HCT116 (cell line): Measurements from ENCODE around the gene SUFU. TPM values are rescaled to one million over a fixed set of nuclear protein-coding genes. Genes with fewer than 3 reads are reported as not detected.

ENCODE experiments used
- ATAC-seq: fragments of 200-7000 bp; cut with Tn5 transposase; 2 replicates; pipeline ENCODE4 v1.9.1; 2020; ENCODE audit warnings: mild to moderate bottlenecking, moderate library complexity
- BruUV-seq: library from RNA; stranded (reverse); fragments of 400-500 nt; replicated peaks from 2 replicates; lab custom pipeline; 2021; lab: Mats Ljungman, UMichigan
- CTCF ChIA-PET: fragments of 300-600 bp; sonication (Branson Sonifier 250); formaldehyde crosslinking; loops from one replicate; lab custom pipeline; 2021; ENCODE audit warnings: antibody characterized with exemption; lab: Charles Lee
- POLR2A ChIA-PET: fragments of 300-600, 350-600 bp; sonication (Branson Sonifier 250); formaldehyde crosslinking; loops from one replicate; lab custom pipeline; 2021; ENCODE audit warnings: antibody characterized with exemption; lab: Charles Lee
- RAD21 ChIA-PET, 2 experiments: fragments of 300-600 bp; sonication (Branson Sonifier 250); formaldehyde crosslinking; loops; one replicate each; lab custom pipeline; 2023; ENCODE audit warnings: low total read pairs in 2 of 2; ENCODE audit not compliant: uncharacterized antibody in 2 of 2, unreplicated experiment in 2 of 2, low non-redundant PET in 1 of 2; lab: Charles Lee
- DNase-seq: peaks from one replicate; pipeline ENCODE4 v3.0.0-alpha.2; 2010; ENCODE audit warnings: low read depth, low spot score
- H2AFZ ChIP-seq: fragments of 200-600 bp; shearing (Covaris generic), sonication (generic); 2 replicates; pipeline ENCODE4 v1.6.1; 2017; ENCODE audit warnings: low read depth, mixed run types, mixed read lengths, antibody characterized with exemption, low read length; ENCODE audit not compliant: poor library complexity, severe bottlenecking
- H3K27ac ChIP-seq: 2 replicates; pipeline ENCODE4 v1.5.1; 2012; ENCODE audit warnings: low read depth, low read length
- H3K27me3 ChIP-seq: fragments of 200-600 bp; sonication (generic); 2 replicates; pipeline ENCODE4 v1.6.1; 2016; ENCODE audit warnings: mixed run types, low read length, mixed read lengths; ENCODE audit not compliant: insufficient read depth
- H3K36me3 ChIP-seq, 2 experiments: fragments of 200-500 bp in 1 of 2; fragments of 200-600 bp in 1 of 2; sonication (Bioruptor generic) in 1 of 2; sonication (generic) in 1 of 2; 2 replicates each; pipeline versions ENCODE4 v1.5.1 to v1.6.1; 2014 to 2016; ENCODE audit warnings: low read length in 2 of 2, inconsistent platforms in 1 of 2, mixed read lengths in 1 of 2, mixed run types in 1 of 2; ENCODE audit not compliant: insufficient read depth in 2 of 2, control insufficient read depth in 1 of 2
- H3K4me1 ChIP-seq, 2 experiments: fragments of 200-600 bp in 1 of 2; sonication (generic) in 1 of 2; 2 replicates each; pipeline versions ENCODE4 v1.5.1 to v1.6.1; 2012 to 2017; ENCODE audit warnings: low read length in 2 of 2, inconsistent platforms in 1 of 2, mild to moderate bottlenecking in 1 of 2, mixed read lengths in 1 of 2, mixed run types in 1 of 2, moderate library complexity in 1 of 2; ENCODE audit not compliant: insufficient read depth in 2 of 2, control insufficient read depth in 1 of 2
- H3K4me2 ChIP-seq: fragments of 200-600 bp; sonication (generic); 2 replicates; pipeline ENCODE4 v1.6.1; 2017; ENCODE audit warnings: mixed run types, low read length, mixed read lengths
- H3K4me3 ChIP-seq, 2 experiments: fragments of 200-600 bp in 1 of 2; sonication (generic) in 1 of 2; replicated peaks in 1 of 2; 2 replicates each; pipeline ENCODE4 v1.5.1; 2011 to 2016; ENCODE audit warnings: low read length in 2 of 2, control low read depth in 1 of 2, low read depth in 1 of 2, mild to moderate bottlenecking in 1 of 2, mixed read lengths in 1 of 2, mixed run types in 1 of 2
- H3K79me2 ChIP-seq: fragments of 200-600 bp; sonication (generic); 2 replicates; pipeline ENCODE4 v1.6.1; 2017; ENCODE audit warnings: mild to moderate bottlenecking, mixed run types, low read length, moderate library complexity, mixed read lengths; ENCODE audit not compliant: insufficient read depth
- H3K9ac ChIP-seq: fragments of 200-600 bp; sonication (generic); 2 replicates; pipeline ENCODE4 v1.6.1; 2016; ENCODE audit warnings: low read length, mixed read lengths
- H3K9me2 ChIP-seq: fragments of 200-600 bp; sonication (generic), shearing (Covaris generic); 2 replicates; pipeline ENCODE4 v1.6.1; 2017; ENCODE audit warnings: mixed run types, mild to moderate bottlenecking, moderate library complexity; ENCODE audit not compliant: insufficient read depth
- H3K9me3 ChIP-seq, 2 experiments: fragments of 200-500 bp in 1 of 2; fragments of 200-600 bp in 1 of 2; sonication (Bioruptor generic) in 1 of 2; sonication (generic) in 1 of 2; 2 replicates each; pipeline ENCODE4 v1.6.1; 2014 to 2017; ENCODE audit warnings: low read length in 2 of 2, mixed read lengths in 2 of 2, inconsistent platforms in 1 of 2, low read depth in 1 of 2, mild to moderate bottlenecking in 1 of 2, mixed run types in 1 of 2, moderate library complexity in 1 of 2; ENCODE audit not compliant: control insufficient read depth in 1 of 2, insufficient read depth in 1 of 2
- H4K20me1 ChIP-seq: fragments of 200-600 bp; sonication (generic), shearing (Covaris generic); 2 replicates; pipeline ENCODE4 v1.6.1; 2017; ENCODE audit warnings: mixed run types, mild to moderate bottlenecking, moderate library complexity; ENCODE audit not compliant: insufficient read depth
- CEBPB ChIP-seq: IDR thresholded peaks from 2 replicates; pipeline ENCODE4 v1.6.1; 2012; ENCODE audit warnings: low read depth
- EGR1 ChIP-seq: IDR thresholded peaks from 2 replicates; pipeline ENCODE4 v1.6.1; 2012; ENCODE audit warnings: low read depth
- EZH2 ChIP-seq: fragments of 200-600 bp; sonication (generic); IDR thresholded peaks from 2 replicates; pipeline ENCODE4 v1.6.1; 2017; ENCODE audit warnings: antibody characterized with exemption, mixed run types
- JUND ChIP-seq: IDR thresholded peaks from 2 replicates; pipeline ENCODE4 v1.6.1; 2012
- POLR2A ChIP-seq: IDR thresholded peaks from 2 replicates; pipeline ENCODE4 v1.7.0; 2011; ENCODE audit warnings: borderline replicate concordance; ENCODE audit not compliant: insufficient read depth, insufficient read length; ENCODE audit errors: extremely low read depth
- POLR2AphosphoS5 ChIP-seq: IDR thresholded peaks from 2 replicates; pipeline ENCODE4 v1.6.1; 2011; ENCODE audit warnings: mild to moderate bottlenecking, low read depth, low read length, moderate library complexity
- SIN3A ChIP-seq: IDR thresholded peaks from 2 replicates; pipeline ENCODE4 v1.6.1; 2012; ENCODE audit warnings: low read depth
- SP1 ChIP-seq: IDR thresholded peaks from 2 replicates; pipeline ENCODE4 v1.6.1; 2012; ENCODE audit warnings: low read depth
- TCF7L2 ChIP-seq: IDR thresholded peaks from 2 replicates; pipeline ENCODE4 v1.7.0; 2011; ENCODE audit warnings: borderline replicate concordance, inconsistent platforms; ENCODE audit not compliant: insufficient read depth, insufficient read length; ENCODE audit errors: extremely low read depth
- YY1 ChIP-seq: IDR thresholded peaks from 2 replicates; pipeline ENCODE4 v1.6.1; 2011; ENCODE audit warnings: low read length, low read depth, moderate library complexity, mild to moderate bottlenecking; ENCODE audit not compliant: insufficient replicate concordance; ENCODE audit errors: extremely low read depth
- ZFX ChIP-seq: fragments of 450-650 bp; IDR thresholded peaks from 2 replicates; pipeline ENCODE4 v1.6.1; 2017
- intact Hi-C: fragments of 100-400 bp; cut with micrococcal nuclease; formaldehyde crosslinking; loops from 2 replicates; pipeline ENCODE4 v1.10.0; 2022
- total RNA-seq: library from RNA; stranded (reverse); gene quantifications from one replicate; pipeline ENCODE4 v1.2.1, GENCODE V29; 2021; ENCODE audit not compliant: unreplicated experiment
- TF ChIP-seq, protein P1 (sequence below): IDR thresholded peaks from 2 replicates; pipeline ENCODE4 v1.6.1; 2012
- TF ChIP-seq, protein P2 (sequence below), 3 experiments: fragments of 200-600 bp in 1 of 3; sonication (generic) in 1 of 3; IDR thresholded peaks in 2 of 3; conservative IDR thresholded peaks in 1 of 3; 2 replicates each; pipeline ENCODE4 v1.5.1; 2012 to 2017; ENCODE audit warnings: low read depth in 2 of 3, low read length in 2 of 3, antibody characterized with exemption in 1 of 3, borderline replicate concordance in 1 of 3, control low read depth in 1 of 3, mild to moderate bottlenecking in 1 of 3, mixed read lengths in 1 of 3, mixed run types in 1 of 3, moderate library complexity in 1 of 3; ENCODE audit not compliant: insufficient read depth in 1 of 3

Gene SUFU
- total RNA-seq, 1 experiment from 2014 or later: 18.8 TPM

DNA sequence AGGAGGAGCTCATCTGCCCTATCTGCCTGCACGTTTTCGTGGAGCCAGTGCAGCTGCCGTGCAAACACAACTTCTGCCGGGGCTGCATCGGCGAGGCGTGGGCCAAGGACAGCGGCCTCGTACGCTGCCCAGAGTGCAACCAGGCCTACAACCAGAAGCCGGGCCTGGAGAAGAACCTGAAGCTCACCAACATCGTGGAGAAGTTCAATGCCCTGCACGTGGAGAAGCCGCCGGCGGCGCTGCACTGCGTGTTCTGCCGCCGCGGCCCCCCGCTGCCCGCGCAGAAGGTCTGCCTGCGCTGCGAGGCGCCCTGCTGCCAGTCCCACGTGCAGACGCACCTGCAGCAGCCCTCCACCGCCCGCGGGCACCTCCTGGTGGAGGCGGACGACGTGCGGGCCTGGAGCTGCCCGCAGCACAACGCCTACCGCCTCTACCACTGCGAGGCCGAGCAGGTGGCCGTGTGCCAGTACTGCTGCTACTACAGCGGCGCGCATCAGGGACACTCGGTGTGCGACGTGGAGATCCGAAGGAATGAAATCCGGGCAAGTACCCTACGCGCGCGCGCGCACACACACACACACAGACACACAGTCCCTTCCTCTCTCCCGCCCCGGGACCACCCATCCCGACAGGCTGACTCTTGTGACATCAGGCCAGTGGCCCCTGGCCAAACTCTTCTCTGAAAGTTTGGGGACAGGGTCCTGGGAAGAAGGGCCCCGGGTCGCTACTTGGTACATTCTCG, 141.0 kb downstream of the SUFU start:
- Histone ChIP-seq H3K4me3 (peak overlapping the region; percentile 79 to 97), H3K9me2 (no peaks in the 10 kb centered on the region), H4K20me1 (no peaks in the 10 kb centered on the region; the same call in 1 of the 2 replicates), H3K9ac (peak overlapping the region; percentile 67), H2AFZ (no peak overlapping the region), H3K4me2 (peak overlapping the region; percentile 95), H3K27me3 (no peaks in the 10 kb centered on the region)
- CTCF ChIA-PET: interaction anchor here (0.7 to 2.8 kb wide), 8 partner anchors 25 to 415 kb away, joined by 3 to 13 read pairs (median 5); partner anchors contain the start of genes ACTR1A and SUFU
- TF ChIP-seq YY1: no peak
- no peak for TF ChIP-seq SIN3A
- no peak for TF ChIP-seq EGR1
- no peak for TF ChIP-seq JUND
- TF ChIP-seq CEBPB: no peak
- no peak for TF ChIP-seq EZH2
- TF ChIP-seq POLR2A: peak; percentile 53
- TF ChIP-seq SP1: no peak
- peak; percentile 64 for TF ChIP-seq TCF7L2
- TF ChIP-seq, protein P1, sequence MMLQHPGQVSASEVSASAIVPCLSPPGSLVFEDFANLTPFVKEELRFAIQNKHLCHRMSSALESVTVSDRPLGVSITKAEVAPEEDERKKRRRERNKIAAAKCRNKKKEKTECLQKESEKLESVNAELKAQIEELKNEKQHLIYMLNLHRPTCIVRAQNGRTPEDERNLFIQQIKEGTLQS: no peak
- TF ChIP-seq ZFX: peak; percentile 94
- peak; percentile 72 for TF ChIP-seq POLR2AphosphoS5
- TF ChIP-seq, protein P2, sequence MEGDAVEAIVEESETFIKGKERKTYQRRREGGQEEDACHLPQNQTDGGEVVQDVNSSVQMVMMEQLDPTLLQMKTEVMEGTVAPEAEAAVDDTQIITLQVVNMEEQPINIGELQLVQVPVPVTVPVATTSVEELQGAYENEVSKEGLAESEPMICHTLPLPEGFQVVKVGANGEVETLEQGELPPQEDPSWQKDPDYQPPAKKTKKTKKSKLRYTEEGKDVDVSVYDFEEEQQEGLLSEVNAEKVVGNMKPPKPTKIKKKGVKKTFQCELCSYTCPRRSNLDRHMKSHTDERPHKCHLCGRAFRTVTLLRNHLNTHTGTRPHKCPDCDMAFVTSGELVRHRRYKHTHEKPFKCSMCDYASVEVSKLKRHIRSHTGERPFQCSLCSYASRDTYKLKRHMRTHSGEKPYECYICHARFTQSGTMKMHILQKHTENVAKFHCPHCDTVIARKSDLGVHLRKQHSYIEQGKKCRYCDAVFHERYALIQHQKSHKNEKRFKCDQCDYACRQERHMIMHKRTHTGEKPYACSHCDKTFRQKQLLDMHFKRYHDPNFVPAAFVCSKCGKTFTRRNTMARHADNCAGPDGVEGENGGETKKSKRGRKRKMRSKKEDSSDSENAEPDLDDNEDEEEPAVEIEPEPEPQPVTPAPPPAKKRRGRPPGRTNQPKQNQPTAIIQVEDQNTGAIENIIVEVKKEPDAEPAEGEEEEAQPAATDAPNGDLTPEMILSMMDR (IDR thresholded peaks at IDR 0.05 in 2 of 3, conservative IDR thresholded peaks at IDR 0.05 in 1 of 3; ENCODE audit: borderline replicate concordance in 1 of 3, insufficient read depth in 1 of 3, low read depth in 2 of 3, low read length in 2 of 3): peak in 2 of 3 experiments; percentile 77 to 90; a peak in 4 of 6 replicates
- TF ChIP-seq, all 23 proteins: peak for 5
- ChIA-PET POLR2A (interaction anchor here (0.6 to 1.6 kb wide), 4 partner anchors 13 to 194 kb away, joined by 3 to 5 read pairs (median 3); no protein-coding TSS in a partner anchor), RAD21 (interaction anchor here (0.7 to 1.3 kb wide), 3 partner anchors 25 to 57 kb away, joined by 4 to 9 read pairs (median 5); no protein-coding TSS in a partner anchor)
- intact Hi-C loops: loop anchor here (2.0 to 5.0 kb wide), 2 partner anchors 70 to 1583 kb away; partner anchors contain the start of genes ARL3, KAZALD1 and SFXN2
- H3K4me1 ChIP-seq: peaks cover 17 to 43% of the 10 kb centered on the region in 2 experiments
- peaks cover 56% of the 10 kb centered on the region for H3K79me2 ChIP-seq
- DNase-seq (peak; percentile 80), ATAC-seq (peak; percentile 51)
- H3K9me3 ChIP-seq: no peaks in the 10 kb centered on the region
- peak overlapping the region; percentile 86 for H3K27ac ChIP-seq
- peaks cover 2 to 12% of the 10 kb centered on the region in 2 experiments; a peak in 1 of 4 replicates for H3K36me3 ChIP-seq
- no TSS peak for BruUV-seq
